TTC549 (cell line): Measurements from ENCODE around the gene CACHD1.
"Not testable (repeated sequence)": the region's sequence is repeated elsewhere in the genome, so short reads cannot be mapped to it uniquely, and the experiment has no call there.

Source experiments
- FAIRE-seq: peaks from 2 replicates; lab custom pipeline; 2012; peaks lifted over from hg19 to GRCh38; lab: Jason Lieb, UNC

The CACHD1 gene

GRCh38 chr1:64497088-64497883 is 27.4 kb downstream of the CACHD1 start:
- no peak for FAIRE-seq

DNA sequence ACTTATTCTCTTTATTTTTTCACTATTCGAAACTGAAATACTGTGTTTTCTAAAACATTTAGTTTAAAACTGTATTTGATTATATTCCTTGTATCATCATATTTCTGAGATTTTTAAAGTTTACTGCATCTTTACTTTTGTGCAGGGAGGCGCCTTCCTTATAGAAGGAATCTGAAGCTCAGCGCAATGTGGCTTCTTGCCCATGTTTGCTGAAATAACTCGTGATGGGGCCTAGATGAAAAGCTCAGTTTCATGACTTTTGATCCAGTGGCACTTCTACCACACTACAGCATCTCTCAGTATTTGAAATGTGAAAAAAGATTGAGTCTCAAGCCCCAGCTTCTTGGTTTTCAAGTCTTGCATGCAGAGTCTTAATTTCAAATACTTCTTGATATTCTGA is 28.4 kb downstream of the CACHD1 start:
- no peak for FAIRE-seq

DNA sequence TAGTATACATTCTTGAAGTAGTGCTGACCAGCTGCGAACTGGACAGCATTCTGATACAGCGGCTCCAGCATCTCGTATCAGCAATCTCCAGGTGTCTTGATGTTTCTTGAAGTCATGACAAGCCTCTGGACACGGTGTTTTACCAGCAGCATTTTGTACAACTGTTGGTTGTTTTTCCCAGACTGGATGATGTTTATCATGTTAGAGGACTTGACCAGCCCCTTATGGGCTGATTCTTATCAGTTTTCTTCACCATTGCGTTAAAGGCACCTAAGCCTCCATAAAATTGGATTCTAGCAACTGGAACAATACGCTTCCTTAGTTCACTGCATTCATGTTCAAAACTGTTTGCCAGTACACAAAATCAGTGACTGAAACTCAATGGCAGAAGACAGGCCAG is 29.1 kb downstream of the CACHD1 start:
- no peak for FAIRE-seq

GRCh38 chr1:64499966-64500365 is 30.0 kb downstream of the CACHD1 start:
- no peak for FAIRE-seq

- FAIRE-seq = no peak
Measured at GRCh38 chr1:64502083-64502482, 32.2 kb downstream of the CACHD1 start.

DNA sequence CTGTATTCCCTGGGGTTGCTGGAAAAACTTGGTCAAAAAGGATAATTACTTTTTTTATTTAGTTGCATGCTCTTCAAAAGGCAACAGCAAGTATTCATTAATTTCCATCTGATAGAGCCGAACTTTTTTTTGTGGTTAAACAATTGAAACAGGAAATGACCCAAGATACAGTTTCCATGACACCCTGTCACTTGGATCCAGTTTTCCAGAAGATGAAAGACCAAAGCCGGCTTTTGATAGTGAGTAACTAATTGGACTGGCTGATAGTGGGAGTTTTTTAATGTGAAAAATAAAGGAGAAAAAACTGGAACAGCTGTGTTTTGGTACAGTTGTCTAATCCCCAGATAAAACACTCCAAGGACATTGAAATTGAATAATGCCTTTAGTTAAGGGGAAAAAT is 33.0 kb downstream of the CACHD1 start:
- no peak for FAIRE-seq

DNA sequence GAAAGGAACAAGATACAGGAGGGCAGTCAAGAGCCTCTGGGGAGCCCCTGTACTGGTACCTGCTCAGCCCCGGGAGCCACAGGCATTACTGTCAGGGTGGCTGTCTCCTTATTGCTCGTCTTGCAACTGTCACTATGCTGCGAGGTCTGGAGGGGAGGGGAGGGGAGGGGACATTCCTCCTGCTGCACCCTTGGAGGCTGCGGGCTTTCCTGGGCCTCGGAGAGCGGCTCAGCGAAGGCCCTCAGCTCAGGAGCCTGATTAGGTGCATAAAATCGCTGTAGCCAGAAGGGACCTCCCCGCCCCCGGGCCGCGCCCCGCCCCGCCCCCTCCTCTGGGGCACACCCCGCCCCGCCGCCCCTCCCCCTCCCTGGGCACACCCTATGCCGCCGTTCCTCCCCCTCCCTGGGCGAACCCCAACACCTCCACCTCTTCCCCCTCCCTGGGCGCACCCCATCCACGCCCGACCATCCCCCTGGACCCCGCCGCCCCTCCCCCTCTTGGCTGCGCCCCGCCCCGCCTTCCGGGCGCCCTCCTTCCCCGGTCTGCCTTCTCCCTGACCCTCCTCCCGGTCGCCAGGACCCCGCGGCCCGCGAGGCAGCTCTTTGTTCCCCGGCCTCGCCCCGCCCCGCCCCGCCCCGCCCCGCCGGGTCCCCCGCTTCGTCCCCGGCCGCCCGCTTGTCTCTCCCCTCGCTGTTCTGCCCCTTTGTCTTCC is 35.5 kb downstream of the CACHD1 start:
- no peak for FAIRE-seq

DNA sequence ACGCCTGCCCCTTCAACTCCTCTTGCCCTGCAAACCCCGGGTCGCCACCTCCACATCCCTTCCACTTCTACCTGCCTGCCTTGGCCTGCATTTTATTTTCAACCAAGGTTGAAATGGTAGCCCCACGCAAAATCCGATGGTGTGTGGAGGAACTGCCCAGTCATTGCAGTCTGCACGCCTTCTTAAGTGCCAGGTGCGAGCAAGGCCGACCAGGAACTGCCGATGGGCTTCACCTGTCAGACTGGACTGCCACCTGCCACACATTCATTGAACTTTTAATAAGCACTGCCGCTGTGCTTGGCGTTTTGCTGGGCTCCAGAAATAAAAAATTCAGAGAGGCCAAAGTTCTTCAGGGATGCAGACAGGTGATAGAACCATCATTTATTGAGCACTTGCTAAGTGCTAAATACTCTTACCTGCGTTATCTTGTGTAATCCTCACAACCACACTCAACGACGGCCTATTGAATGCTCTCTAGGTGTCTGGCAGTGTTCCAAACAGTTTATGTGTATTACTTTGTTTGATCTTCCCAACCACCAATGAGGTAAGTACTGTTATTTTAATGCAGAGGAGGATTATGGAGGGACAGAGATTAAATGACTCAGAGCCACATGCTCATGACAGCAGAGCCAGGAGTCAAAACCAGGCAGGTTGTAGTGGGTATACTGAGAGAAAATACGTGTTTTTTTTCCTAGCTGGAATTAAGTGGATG is 36.2 kb downstream of the CACHD1 start:
- no peak for FAIRE-seq

- FAIRE-seq = no peak
Measured at GRCh38 chr1:64508629-64509028, 38.7 kb downstream of the CACHD1 start.

- no peak for FAIRE-seq
Measured at GRCh38 chr1:64511044-64511443, 41.1 kb downstream of the CACHD1 start.

DNA sequence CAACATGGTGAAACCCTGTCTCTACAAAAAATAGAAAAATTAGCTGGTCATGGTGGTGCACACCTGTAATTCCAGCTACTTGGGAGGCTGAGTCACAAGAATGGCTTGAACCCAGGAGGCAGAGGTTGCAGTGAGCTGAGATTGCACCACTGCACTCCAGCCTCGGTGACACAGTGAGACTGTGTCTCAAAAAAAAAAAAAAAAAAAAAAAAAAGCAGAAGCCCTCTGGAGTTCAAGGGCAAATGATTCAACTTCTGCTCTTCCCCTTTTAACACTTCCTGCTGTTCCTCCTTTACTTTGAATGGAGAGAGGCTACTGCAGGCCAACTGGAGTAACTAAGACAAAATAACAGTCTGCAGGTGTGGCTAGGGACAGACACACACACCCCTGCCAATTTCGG is 42.3 kb downstream of the CACHD1 start:
- not testable (repeated sequence) for FAIRE-seq

DNA sequence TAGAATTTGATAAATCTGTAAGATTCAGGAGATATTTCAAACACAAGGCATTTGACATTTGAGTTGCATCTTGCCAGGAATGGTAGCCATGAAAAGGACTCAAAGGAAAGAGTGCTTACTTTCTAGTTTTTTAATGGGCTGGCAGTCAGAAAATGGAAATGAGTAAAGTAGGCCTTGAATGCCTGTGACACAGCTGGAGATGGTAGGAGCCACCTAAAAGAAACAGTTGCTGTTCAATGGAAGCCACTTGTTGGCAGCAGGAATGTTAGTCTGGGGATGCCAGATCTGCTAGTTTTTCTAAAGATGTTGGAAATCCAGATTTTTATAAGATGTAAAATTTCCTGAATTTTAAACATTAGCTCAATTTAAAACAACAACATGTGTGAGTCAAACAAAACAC is 43.6 kb downstream of the CACHD1 start:
- FAIRE-seq = no peak

DNA sequence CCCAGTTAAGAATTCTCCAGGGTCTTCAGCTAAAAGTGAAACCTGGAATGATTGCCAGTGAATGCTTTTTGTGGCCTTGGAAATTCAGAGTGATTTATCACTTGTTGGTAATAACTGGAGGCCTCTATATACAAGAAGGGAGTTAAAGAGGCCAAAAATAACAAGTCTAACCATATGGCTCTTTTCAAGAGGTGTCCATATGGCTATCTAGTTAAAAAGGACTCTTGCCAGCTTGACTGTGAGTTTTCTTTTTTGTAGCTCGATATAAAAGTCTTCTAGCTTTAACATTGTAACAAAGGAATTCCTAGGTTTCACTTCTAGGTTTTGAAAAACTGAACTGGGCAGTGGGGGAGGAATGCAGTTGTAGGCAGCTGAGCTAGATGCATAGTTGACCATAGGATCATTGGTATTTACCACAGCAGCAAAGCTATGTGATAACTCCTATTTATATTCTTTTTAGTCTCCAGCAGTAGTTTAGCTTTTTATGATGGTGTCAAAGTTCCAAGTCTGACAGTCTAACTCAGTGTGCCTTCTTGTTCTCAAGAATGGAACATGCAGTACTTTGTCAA is 44.4 kb downstream of the CACHD1 start:
- FAIRE-seq = no peak

- no peak for FAIRE-seq
Measured at GRCh38 chr1:64515427-64515826, 45.5 kb downstream of the CACHD1 start.

GRCh38 chr1:64516301-64516700 is 46.4 kb downstream of the CACHD1 start:
- no peak for FAIRE-seq

DNA sequence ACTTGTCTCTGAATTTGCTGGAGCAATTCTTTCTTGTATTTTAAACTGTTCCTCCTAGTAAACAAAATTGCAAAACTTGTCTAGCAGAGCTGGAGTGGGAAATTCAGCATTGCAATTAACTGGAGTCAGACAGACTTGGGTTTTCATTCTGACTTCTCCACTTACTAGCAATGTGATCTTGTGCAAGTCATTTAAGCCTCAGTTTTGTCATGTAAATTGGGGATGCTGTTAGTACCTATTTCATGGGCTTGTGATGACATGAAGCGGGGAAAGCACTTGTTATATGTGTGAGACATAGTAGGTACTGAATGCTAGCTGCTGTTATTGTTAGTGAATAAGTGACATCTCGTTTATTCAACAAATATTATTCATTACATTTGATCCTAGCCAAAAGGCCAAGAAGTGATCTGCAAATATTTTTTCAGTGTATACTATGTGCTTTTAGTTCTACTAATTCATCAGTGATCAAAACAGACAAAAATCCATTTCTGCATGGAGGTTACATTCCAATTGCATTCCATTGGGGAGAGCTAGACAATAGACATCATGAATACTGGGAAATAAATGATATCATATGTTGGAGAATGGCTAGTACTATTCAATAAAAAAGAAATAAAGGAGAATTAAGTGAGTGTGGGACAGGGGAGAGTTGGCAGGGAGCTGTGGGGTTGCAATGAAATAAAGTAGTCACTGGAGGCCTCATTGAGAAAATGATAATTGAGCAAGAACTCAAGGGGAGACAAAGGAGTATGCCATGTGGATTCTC is 47.1 kb downstream of the CACHD1 start:
- no peak for FAIRE-seq

DNA sequence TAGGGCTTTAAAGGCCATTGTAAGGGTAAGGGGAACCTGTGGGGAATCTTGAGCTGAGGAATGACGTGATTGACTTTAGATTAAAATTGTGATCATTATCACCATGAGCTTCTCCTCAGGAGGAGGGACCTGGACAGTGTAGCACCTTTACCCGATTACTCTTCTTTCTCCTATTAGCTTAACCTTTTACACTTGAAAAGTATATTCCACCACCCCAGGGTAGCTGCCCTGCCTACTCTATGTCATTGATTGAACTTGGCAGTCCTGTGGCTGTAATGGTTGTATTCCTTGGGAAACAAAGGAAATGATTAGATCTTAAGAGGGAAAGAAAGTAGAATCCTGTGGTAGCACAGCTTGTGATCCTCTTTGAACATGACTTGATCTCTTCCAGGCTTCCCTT is 47.7 kb downstream of the CACHD1 start:
- no peak for FAIRE-seq

DNA sequence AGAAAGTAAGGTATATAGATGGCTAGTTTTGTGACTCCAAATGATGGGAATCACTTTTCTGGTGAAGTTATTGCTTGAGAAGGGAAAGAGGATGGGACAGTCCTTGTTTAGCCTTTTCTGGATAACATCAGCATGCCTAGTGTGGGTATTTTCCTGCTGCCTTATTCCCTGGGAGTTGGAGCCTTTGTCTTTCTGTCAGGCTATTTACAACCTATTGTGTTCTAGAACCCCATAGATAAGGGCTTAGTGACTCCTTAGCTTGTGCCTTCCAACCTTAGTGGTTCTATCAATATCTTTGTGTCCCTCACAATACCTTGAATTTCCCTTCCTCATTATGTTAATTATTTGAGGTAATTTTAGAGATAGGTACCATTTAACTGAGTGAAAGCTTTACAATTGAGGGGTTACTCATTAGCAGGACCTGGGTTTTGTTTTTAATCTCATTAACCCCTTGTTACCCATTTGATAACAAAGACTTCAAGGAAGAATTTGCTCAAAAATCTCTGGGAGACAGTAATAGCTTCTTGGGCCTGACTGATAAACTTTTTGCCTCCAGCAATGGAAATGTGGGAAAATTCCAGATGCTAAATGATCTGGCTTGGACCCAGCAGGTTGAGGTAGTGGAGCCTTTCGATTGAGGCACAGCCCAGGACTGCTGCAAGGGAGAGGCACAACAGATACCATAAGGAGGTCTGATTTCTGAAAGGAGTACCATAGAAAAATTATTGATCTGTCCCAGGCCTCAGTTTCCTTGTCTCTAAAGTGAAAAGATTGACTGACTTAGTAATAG is 49.0 kb downstream of the CACHD1 start:
- no peak for FAIRE-seq

GRCh38 chr1:64519901-64520300 is 50.0 kb downstream of the CACHD1 start:
- FAIRE-seq = no peak

DNA sequence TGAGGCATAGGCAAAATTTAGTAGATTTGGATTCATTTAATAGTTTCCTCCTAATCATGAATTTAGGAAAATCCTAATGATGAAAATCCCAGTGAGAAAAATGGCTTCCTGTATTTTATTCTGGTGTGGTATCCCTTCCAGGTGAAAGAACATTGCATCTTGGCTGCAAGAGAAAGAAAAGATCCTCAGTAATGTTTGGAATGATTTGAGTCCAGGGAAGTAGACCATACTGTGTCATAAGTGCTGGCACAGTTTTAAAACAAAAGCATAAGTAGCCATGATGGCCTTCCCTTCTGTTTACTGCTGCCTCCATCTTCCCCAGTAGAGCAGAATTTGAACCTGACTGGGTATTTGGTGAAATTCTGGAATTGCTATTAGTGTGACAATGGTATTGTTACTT is 52.8 kb downstream of the CACHD1 start:
- FAIRE-seq = no peak
